ENCODE data around the gene ORAI1.

DNA sequence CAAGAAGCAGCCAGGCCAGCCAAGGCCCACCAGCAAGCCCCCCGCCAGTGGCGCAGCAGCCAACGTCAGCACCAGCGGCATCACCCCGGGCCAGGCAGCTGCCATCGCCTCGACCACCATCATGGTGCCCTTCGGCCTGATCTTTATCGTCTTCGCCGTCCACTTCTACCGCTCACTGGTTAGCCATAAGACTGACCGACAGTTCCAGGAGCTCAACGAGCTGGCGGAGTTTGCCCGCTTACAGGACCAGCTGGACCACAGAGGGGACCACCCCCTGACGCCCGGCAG is 15.0 kb downstream of the ORAI1 start:
- TF ChIP-seq POLR2A (IDR thresholded peaks at IDR 0.05; ENCODE audit: low read depth, low read length) (no peak), TAF1 (IDR thresholded peaks at IDR 0.05; ENCODE audit: borderline replicate concordance, low read depth, low read length) (no peak), POLR2AphosphoS5 (IDR thresholded peaks at IDR 0.05; ENCODE audit: low read depth, low read length) (no peak)
